Testis (tissue), 2 donors: ENCODE data around the gene SESTD1.

Source experiments
- CTCF ChIP-seq, 3 experiments: fragments of 450-650 bp in 2 of 3; fragments of 200-600 bp in 1 of 3; sonication (generic) in 1 of 3; IDR thresholded peaks; one replicate each; pipeline ENCODE4 v1.5.1; 2016 to 2019; ENCODE audit warnings: antibody characterized with exemption in 3 of 3, mild to moderate bottlenecking in 2 of 3, moderate library complexity in 1 of 3
- POLR2A ChIP-seq: fragments of 450-650 bp; IDR thresholded peaks from one replicate; pipeline ENCODE4 v1.6.1; 2017; ENCODE audit warnings: antibody characterized with exemption, mild to moderate bottlenecking, moderate library complexity

GRCh38 chr2:179191110-179191509 is 73.5 kb downstream of the SESTD1 start:
- TF ChIP-seq CTCF (IDR thresholded peaks at IDR 0.05): no peak
- no peak for TF ChIP-seq POLR2A
